ENCODE measurements around the gene IFNGR1. TPM values are rescaled to one million over a fixed set of nuclear protein-coding genes. Genes with fewer than 3 reads are reported as not detected.
A peak's percentile ranks its signal among the peaks of the same experiment; 100 is the strongest.
"Not testable (repeated sequence)": the region's sequence is repeated elsewhere in the genome, so short reads cannot be mapped to it uniquely, and the experiment has no call there.

Gene IFNGR1
- total RNA-seq, 1 experiment from 2014 or later = 23.4 TPM

DNA sequence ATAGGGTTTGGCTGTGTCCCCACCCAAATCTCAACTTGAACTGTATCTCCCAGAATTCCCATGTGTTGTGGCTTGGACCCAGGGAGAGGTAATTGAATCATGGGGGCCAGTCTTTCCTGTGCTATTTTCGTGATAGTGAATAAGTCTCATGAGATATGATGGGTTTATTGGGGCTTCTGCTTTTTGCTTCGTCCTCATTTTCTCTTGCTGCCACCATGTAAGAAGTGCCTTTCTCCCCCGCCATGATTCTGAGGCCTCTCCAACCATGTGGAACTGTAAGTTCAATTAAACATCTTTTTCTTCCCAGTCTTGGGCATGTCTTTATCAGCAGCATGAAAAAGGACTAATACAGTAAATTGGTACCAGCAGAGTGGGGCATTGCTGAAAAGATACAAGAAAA, 11.7 kb downstream of the IFNGR1 start:
- H3K36me3 ChIP-seq (ENCODE audit: control insufficient read depth, insufficient read depth, low read length); POLR2A ChIA-PET; H3K4me3 ChIP-seq (ENCODE audit: low read depth in 2 of 2, low read length in 2 of 2); H3K4me1 ChIP-seq (ENCODE audit: control insufficient read depth, insufficient read depth, low read length); H3K27me3 ChIP-seq (ENCODE audit: control insufficient read depth, insufficient read depth, low read length); BruUV-seq (replicated peaks); in situ Hi-C loops (cut with HindIII; ENCODE audit: low pct_unique_long_range_greater_than_20kb, low sequenced_read_pairs); ATAC-seq; CTCF ChIA-PET; intact Hi-C loops (cut with micrococcal nuclease; ENCODE audit: unreplicated experiment); H3K9me3 ChIP-seq (ENCODE audit: control insufficient read depth, insufficient read depth, low read depth, low read length); DNase-seq (ENCODE audit: low read depth, low spot score); H3K27ac ChIP-seq (ENCODE audit: low read length): not testable (repeated sequence)
- 0 out of 2 replicates have a peak, but pooled peaks have one; percentile 3 for TF ChIP-seq CTCF (IDR thresholded peaks at IDR 0.05)

GRCh38 chr6:137206577-137206976, 12.6 kb downstream of the IFNGR1 start:
- Histone ChIP-seq H3K4me3 (ENCODE audit: low read depth in 2 of 2, low read length in 2 of 2) (no peak overlapping the region), H3K9me3 (ENCODE audit: control insufficient read depth, insufficient read depth, low read depth, low read length) (peaks cover 10% of the 10 kb centered on the region; the same call in 1 of the 2 replicates), H3K36me3 (ENCODE audit: control insufficient read depth, insufficient read depth, low read length) (no peaks in the 10 kb centered on the region; the same call in 1 of the 2 replicates), H3K4me1 (ENCODE audit: control insufficient read depth, insufficient read depth, low read length) (no peaks in the 10 kb centered on the region), H3K27me3 (ENCODE audit: control insufficient read depth, insufficient read depth, low read length) (no peaks in the 10 kb centered on the region), H3K27ac (ENCODE audit: low read length) (no peak overlapping the region)
- in situ Hi-C loops (cut with HindIII; ENCODE audit: low pct_unique_long_range_greater_than_20kb, low sequenced_read_pairs) = no loop called here
- ATAC-seq (no peak), DNase-seq (ENCODE audit: low read depth, low spot score) (no peak)
- ChIA-PET CTCF (no interaction called here), POLR2A (no interaction called here)
- intact Hi-C loops (cut with micrococcal nuclease; ENCODE audit: unreplicated experiment) = no loop called here
- no TSS peak for BruUV-seq (replicated peaks)
- TF ChIP-seq TCF7L2 (IDR thresholded peaks at IDR 0.05; ENCODE audit: low read depth, low read length) (no peak), SIN3A (IDR thresholded peaks at IDR 0.05; ENCODE audit: borderline replicate concordance, insufficient read depth, low read depth, low read length) (no peak), POLR2AphosphoS5 (IDR thresholded peaks at IDR 0.05; ENCODE audit: low read depth, low read length) (no peak), CTCF (IDR thresholded peaks at IDR 0.05) (no peak)
- TF ChIP-seq, protein P1, sequence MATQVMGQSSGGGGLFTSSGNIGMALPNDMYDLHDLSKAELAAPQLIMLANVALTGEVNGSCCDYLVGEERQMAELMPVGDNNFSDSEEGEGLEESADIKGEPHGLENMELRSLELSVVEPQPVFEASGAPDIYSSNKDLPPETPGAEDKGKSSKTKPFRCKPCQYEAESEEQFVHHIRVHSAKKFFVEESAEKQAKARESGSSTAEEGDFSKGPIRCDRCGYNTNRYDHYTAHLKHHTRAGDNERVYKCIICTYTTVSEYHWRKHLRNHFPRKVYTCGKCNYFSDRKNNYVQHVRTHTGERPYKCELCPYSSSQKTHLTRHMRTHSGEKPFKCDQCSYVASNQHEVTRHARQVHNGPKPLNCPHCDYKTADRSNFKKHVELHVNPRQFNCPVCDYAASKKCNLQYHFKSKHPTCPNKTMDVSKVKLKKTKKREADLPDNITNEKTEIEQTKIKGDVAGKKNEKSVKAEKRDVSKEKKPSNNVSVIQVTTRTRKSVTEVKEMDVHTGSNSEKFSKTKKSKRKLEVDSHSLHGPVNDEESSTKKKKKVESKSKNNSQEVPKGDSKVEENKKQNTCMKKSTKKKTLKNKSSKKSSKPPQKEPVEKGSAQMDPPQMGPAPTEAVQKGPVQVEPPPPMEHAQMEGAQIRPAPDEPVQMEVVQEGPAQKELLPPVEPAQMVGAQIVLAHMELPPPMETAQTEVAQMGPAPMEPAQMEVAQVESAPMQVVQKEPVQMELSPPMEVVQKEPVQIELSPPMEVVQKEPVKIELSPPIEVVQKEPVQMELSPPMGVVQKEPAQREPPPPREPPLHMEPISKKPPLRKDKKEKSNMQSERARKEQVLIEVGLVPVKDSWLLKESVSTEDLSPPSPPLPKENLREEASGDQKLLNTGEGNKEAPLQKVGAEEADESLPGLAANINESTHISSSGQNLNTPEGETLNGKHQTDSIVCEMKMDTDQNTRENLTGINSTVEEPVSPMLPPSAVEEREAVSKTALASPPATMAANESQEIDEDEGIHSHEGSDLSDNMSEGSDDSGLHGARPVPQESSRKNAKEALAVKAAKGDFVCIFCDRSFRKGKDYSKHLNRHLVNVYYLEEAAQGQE (IDR thresholded peaks at IDR 0.05; ENCODE audit: insufficient read depth in 1 of 2, low read depth in 2 of 2, low read length in 1 of 2) = no peak

- Histone ChIP-seq H3K9me3 (ENCODE audit: control insufficient read depth, insufficient read depth, low read depth, low read length) (no peaks in the 10 kb centered on the region), H3K4me1 (ENCODE audit: control insufficient read depth, insufficient read depth, low read length) (no peaks in the 10 kb centered on the region), H3K4me3 (ENCODE audit: low read depth in 2 of 2, low read length in 2 of 2) (no peak overlapping the region), H3K27ac (ENCODE audit: low read length) (no peak overlapping the region), H3K27me3 (ENCODE audit: control insufficient read depth, insufficient read depth, low read length) (no peaks in the 10 kb centered on the region), H3K36me3 (ENCODE audit: control insufficient read depth, insufficient read depth, low read length) (no peaks in the 10 kb centered on the region; the same call in 1 of the 2 replicates)
- BruUV-seq (replicated peaks) = TSS peak; percentile 28
- in situ Hi-C loops (cut with HindIII; ENCODE audit: low pct_unique_long_range_greater_than_20kb, low sequenced_read_pairs) = no loop called here
- no peak for DNase-seq (ENCODE audit: low read depth, low spot score)
- ChIA-PET CTCF (no interaction called here), POLR2A (no interaction called here)
- intact Hi-C loops (cut with micrococcal nuclease; ENCODE audit: unreplicated experiment) = no loop called here
- no peak for ATAC-seq
- TF ChIP-seq CTCF (IDR thresholded peaks at IDR 0.05) = no peak
- no peak for TF ChIP-seq TCF7L2 (IDR thresholded peaks at IDR 0.05; ENCODE audit: low read depth, low read length)
- no peak for TF ChIP-seq POLR2AphosphoS5 (IDR thresholded peaks at IDR 0.05; ENCODE audit: low read depth, low read length)
- TF ChIP-seq, protein P1 (IDR thresholded peaks at IDR 0.05; ENCODE audit: insufficient read depth in 1 of 2, low read depth in 2 of 2, low read length in 1 of 2) = no peak
- TF ChIP-seq SIN3A (IDR thresholded peaks at IDR 0.05; ENCODE audit: borderline replicate concordance, insufficient read depth, low read depth, low read length) = no peak
Observed at GRCh38 chr6:137203256-137203655, 15.9 kb downstream of the IFNGR1 start.
